ENCODE measurements around the gene DNA2. TPM values are rescaled to one million over a fixed set of nuclear protein-coding genes. Genes with fewer than 3 reads are reported as not detected.

The DNA2 gene
- total and polyA plus RNA-seq, 2 of the 13 experiments (the other 11 are each of a cell fraction or from before 2014, with no cell fraction given) = 4.8 to 27.3 TPM

GRCh38 chr10:68423522-68423921 lies 48.3 kb downstream of the DNA2 start:
- FAIRE-seq = no peak

GRCh38 chr10:68419376-68419775 lies 52.4 kb downstream of the DNA2 start:
- in situ Hi-C loops (cut with HindIII; ENCODE audit: extremely low pct_ligation_motif_present, low pct_unique_long_range_greater_than_20kb) = no loop called here
- H3K9ac ChIP-seq (ENCODE audit: insufficient read depth, low read depth, low read length) = no peak overlapping the region
- peaks cover 1 to 53% of the 10 kb centered on the region in 2 experiments; a peak in 4 of 5 replicates for H3K36me3 ChIP-seq (replicated peaks in 1 of 2; ENCODE audit: control insufficient read depth in 1 of 2, insufficient read depth in 2 of 2, low read length in 2 of 2)
- no peak overlapping the region for H3K4me3 ChIP-seq (replicated peaks in 1 of 3; ENCODE audit: insufficient read depth in 1 of 3, low read depth in 2 of 3, low read length in 3 of 3)
- ChIA-PET POLR2A (no interaction called here), CTCF (ENCODE audit: low intra/inter-chr PET ratio, low total read pairs) (no interaction called here)
- H2AFZ ChIP-seq (ENCODE audit: low read length) = no peak overlapping the region
- no TSS peak for BruUV-seq (replicated peaks)
- H3K4me1 ChIP-seq (ENCODE audit: insufficient read depth, low read length) = no peaks in the 10 kb centered on the region
- H3K4me2 ChIP-seq (ENCODE audit: low read depth, low read length) = no peak overlapping the region
- H3K27me3 ChIP-seq (ENCODE audit: control insufficient read depth in 1 of 2, insufficient read depth in 2 of 2, low read length in 2 of 2) = no peaks in the 10 kb centered on the region
- no peak for FAIRE-seq
- no peak overlapping the region for H3K27ac ChIP-seq (ENCODE audit: extremely low read length, insufficient read depth, low read length)
- no peaks in the 10 kb centered on the region for H3K79me2 ChIP-seq (ENCODE audit: insufficient read depth, low read length)
- intact Hi-C loops (cut with micrococcal nuclease; ENCODE audit: unreplicated experiment) = no loop called here
- peak; percentile 76 for TF ChIP-seq MAFF (IDR thresholded peaks at IDR 0.05; ENCODE audit: low read depth, low read length)
- no peak for TF ChIP-seq ZBTB14 (CRISPR knock-in tag; IDR thresholded peaks at IDR 0.05)
- no peak for TF ChIP-seq ZNF234 (CRISPR knock-in tag; conservative IDR thresholded peaks at IDR 0.05)
- TF ChIP-seq ZBTB39 (CRISPR knock-in tag; IDR thresholded peaks at IDR 0.05) = no peak
- TF ChIP-seq ZNF605 (CRISPR knock-in tag; IDR thresholded peaks at IDR 0.05) = no peak
- no peak for TF ChIP-seq ETS1 (CRISPR knock-in tag; IDR thresholded peaks at IDR 0.05)
- no peak for TF ChIP-seq MBD4 (IDR thresholded peaks at IDR 0.05; ENCODE audit: borderline replicate concordance, low read length)
- TF ChIP-seq MAFK (conservative IDR thresholded peaks at IDR 0.05 in 1 of 2, IDR thresholded peaks at IDR 0.05 in 1 of 2; ENCODE audit: low read length in 2 of 2) = peak; percentile 68 to 83
- TF ChIP-seq NFKBIZ (CRISPR knock-in tag; IDR thresholded peaks at IDR 0.05) = no peak
- no peaks in the 10 kb centered on the region for H4K20me1 ChIP-seq (ENCODE audit: insufficient read depth, low read length)
- no peak for ATAC-seq
- DNase-seq (ENCODE audit: low spot score) = no peak
- H3K9me3 ChIP-seq (ENCODE audit: low read length) = no peaks in the 10 kb centered on the region
- WGBS (ENCODE audit: low lambda C conversion rate) = 98% methylated on average over 3 of the region's 3 CpGs

More at GRCh38 chr10:68423522-68423921, 48.3 kb downstream of the DNA2 start:
- ATAC-seq = no peak
- BruUV-seq (replicated peaks) = no TSS peak
- ChIA-PET CTCF (ENCODE audit: low intra/inter-chr PET ratio, low total read pairs) (no interaction called here), POLR2A (interaction anchor here (1.3 kb wide), 1 partner anchor 17 kb away, joined by 3 read pairs; the partner anchor contains the start of gene RUFY2)
- TF ChIP-seq SRF (IDR thresholded peaks at IDR 0.05; ENCODE audit: low read depth, low read length) (no peak), FOXK2 (IDR thresholded peaks at IDR 0.05) (no peak), ZNF839 (CRISPR knock-in tag; IDR thresholded peaks at IDR 0.05; ENCODE audit: borderline replicate concordance) (no peak), KDM1A (CRISPR knock-in tag; IDR thresholded peaks at IDR 0.05) (no peak), TCF7L2 (IDR thresholded peaks at IDR 0.05; ENCODE audit: low read depth, low read length) (no peak)
- intact Hi-C loops (cut with micrococcal nuclease; ENCODE audit: unreplicated experiment) = no loop called here
- H3K79me2 ChIP-seq (ENCODE audit: insufficient read depth, low read length) = no peaks in the 10 kb centered on the region
- H4K20me1 ChIP-seq (ENCODE audit: insufficient read depth, low read length) = no peaks in the 10 kb centered on the region
- no peak overlapping the region for H3K4me2 ChIP-seq (ENCODE audit: low read depth, low read length)
- no peak overlapping the region for H3K27ac ChIP-seq (ENCODE audit: extremely low read length, insufficient read depth, low read length)
- in situ Hi-C loops (cut with HindIII; ENCODE audit: extremely low pct_ligation_motif_present, low pct_unique_long_range_greater_than_20kb) = no loop called here
- 100% methylated on average over 5 of the region's 5 CpGs for WGBS (ENCODE audit: low lambda C conversion rate)
- H3K9me3 ChIP-seq (ENCODE audit: low read length) = no peaks in the 10 kb centered on the region
- H3K4me3 ChIP-seq (replicated peaks in 1 of 3; ENCODE audit: insufficient read depth in 1 of 3, low read depth in 2 of 3, low read length in 3 of 3) = no peak overlapping the region
- H3K4me1 ChIP-seq (ENCODE audit: insufficient read depth, low read length) = no peaks in the 10 kb centered on the region
- no peaks in the 10 kb centered on the region for H3K27me3 ChIP-seq (ENCODE audit: control insufficient read depth in 1 of 2, insufficient read depth in 2 of 2, low read length in 2 of 2)
- DNase-seq (ENCODE audit: low spot score) = no peak
- no peak overlapping the region for H2AFZ ChIP-seq (ENCODE audit: low read length)
- H3K36me3 ChIP-seq (replicated peaks in 1 of 2; ENCODE audit: control insufficient read depth in 1 of 2, insufficient read depth in 2 of 2, low read length in 2 of 2) = peaks cover 1 to 35% of the 10 kb centered on the region in 2 experiments; a peak in 3 of 5 replicates
- H3K9ac ChIP-seq (ENCODE audit: insufficient read depth, low read depth, low read length) = no peak overlapping the region

All from HepG2 (cell line).